IPS-NIHi7 (cell line): ENCODE results near the gene ABCC6.
"Not testable (repeated sequence)": the region's sequence is repeated elsewhere in the genome, so short reads cannot be mapped to it uniquely, and the experiment has no call there.

ENCODE experiments used
- DNase-seq: peaks from one replicate; pipeline ENCODE4 v3.0.0; 2012; ENCODE audit warnings: mixed read lengths; ENCODE audit errors: extremely low spot score

The ABCC6 gene

DNA sequence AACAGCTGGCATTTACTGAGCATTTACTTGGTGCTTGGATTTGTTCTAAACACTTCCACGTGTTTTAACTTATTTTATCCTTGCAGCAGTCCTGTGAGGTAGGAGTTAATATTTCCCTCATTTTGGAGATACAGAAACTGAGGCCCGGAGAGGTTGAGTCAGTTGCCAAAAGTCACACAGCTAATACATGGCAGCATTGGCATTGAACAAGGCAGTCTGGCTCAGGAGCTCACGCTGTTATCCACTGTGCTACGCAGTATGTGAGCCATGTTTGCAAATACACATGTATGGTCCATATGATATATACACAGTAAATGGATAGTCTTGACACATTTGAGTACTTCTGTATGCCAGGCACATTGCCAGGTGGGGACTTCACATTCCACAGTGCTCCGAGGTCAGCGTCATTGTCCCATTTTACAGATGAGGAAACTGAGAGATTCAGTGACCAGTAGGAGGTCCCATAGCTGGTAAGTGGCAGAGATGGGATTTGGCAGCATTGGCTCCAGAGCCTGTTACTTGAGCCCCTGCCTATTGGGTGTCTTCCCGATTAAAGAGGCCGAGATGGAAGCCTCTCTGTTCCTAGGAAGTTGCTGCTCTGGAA lies 110.7 kb downstream of the ABCC6 start:
- no peak for DNase-seq

DNA sequence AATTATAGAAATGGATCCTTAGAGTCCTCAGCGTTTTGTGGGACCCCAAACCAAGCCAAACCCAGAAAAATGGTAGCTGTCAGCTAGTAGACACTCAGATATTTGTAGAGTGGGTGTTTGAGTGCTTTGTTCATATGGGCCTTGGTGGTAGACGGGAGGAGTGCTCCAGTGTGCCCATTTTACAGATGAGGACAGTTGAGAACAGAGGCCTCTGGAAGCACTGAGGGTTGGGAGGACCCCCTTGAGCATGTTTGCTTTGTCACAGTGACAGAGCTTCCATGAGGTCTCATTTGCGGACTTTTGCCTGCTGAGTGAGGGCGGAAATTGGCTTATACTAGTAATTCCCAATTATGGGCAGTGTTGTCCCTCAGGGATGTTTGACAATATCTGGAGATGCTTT lies 111.7 kb downstream of the ABCC6 start:
- DNase-seq = no peak

DNA sequence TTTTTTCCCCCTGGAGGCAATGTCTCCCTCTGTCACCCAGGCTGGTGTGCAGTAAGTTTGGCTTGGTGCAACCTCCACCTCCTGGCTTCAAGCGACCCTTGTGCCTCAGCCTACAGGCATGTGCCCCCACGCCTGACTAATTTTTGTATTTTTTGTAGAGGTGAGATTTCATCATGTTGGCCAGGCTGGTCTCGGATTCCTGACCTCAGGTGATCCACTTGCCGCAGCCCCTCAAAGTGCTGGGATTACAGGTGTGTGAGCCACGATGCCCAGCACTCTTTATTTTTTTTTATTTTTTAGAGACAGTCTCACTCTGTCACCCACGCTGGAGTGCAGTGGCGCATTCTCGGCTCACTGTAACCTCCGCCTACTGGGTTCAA lies 113.2 kb downstream of the ABCC6 start:
- DNase-seq = no peak

DNA sequence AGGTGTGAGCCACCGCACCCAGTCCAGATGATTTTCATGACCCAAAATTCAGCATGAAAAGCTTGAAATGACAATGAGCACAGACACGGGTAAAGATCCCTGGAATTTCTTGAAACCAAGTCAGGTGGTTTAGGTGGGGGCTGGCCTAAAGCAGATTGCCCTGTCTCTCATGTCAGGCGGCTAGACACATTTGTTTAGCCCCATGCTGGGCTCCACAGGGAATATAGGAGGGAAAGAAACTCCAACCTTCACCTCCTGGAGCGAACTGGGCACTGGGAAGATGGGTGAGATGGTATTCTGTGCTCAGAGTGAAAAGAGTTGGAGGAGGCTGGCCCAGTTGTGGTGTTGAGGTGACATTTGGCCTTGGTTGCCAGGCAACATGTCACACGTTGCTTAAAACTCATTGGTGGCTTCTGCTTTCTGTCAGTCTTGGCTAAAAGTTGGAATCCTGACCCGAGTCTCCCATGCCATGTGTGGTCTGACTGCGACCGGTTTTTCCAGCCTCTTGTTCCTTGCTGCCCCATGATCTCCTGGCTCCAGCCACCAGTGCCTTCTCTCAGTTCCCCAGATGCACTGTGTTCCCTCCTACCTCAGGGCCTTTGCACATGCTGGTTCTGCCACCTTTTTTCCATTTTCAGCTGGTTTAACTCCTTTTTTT lies 113.7 kb downstream of the ABCC6 start:
- DNase-seq = no peak

DNA sequence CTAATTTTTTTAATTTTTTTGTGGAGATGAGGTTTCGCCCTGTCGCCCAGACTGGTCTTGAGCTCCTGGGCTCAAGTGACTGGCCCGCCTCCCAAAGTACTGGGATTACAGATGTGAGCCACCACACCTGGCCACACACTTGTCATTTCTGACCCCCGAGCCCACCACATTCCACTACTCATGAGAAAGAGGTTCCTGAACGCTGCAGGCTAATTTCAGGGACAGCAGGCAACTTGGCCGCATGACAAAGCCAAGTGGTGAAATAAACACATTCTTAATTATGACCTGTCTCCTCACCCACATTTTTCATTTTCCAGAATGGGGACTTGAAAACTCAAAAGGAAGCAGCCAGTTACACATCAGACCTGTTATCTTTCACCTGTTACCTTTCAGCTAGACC lies 114.5 kb downstream of the ABCC6 start:
- DNase-seq = no peak

DNA sequence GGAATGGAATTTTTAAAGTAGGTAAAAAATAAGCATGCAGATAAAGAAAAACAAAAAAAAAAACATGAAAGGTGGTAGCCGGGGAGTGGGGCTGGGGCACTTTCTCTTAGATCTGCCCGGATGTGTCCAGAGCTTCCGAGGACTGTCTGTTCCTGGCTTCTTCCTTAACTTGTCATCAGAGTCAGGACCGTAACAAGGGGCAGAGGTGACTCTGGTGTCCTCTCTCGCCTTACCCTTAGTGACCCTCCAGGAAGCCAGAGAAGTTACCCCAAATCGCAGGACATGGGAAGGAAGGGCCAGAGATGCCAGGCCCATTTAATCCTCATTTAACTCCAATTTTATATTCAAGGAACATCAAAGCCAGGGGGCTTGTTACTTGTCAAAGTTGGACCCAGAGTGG lies 115.5 kb downstream of the ABCC6 start:
- DNase-seq = no peak

DNA sequence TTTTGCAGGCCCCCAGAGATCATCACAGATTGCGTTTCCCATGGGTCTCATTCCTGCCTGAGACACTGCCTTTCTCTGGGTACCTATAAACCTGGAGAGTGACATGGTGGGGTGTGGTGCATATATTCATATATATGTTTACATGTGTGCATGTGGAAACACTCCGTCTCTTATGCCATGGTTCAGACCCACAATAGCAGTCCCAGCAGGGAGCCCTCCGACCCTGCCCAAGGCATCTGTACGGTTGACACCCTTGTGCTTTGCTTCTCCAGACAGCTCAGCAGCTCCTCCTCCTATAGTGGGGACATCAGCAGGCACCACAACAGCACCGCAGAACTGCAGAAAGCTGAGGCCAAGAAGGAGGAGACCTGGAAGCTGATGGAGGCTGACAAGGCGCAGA lies 116.8 kb downstream of the ABCC6 start:
- no peak for DNase-seq

DNA sequence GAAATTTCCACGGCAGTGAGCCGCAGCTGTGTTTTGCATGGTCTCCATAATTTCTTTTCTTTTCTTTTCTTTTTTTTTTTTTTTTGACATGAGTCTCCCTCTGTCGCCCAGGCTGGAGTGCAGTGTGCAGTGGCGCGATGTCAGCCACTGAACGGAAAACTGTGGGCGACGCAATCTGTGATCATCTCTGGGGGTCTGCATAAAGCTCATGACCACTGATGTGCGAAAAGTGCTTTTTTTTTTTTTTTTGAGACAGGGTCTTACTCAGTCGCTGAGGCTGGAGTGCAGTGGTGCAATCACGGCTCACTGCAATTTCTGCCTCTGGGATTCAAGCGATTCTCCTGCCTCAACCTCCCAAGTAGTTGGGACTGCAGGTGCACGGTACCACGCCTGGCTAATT lies 117.6 kb downstream of the ABCC6 start:
- no peak for DNase-seq

DNA sequence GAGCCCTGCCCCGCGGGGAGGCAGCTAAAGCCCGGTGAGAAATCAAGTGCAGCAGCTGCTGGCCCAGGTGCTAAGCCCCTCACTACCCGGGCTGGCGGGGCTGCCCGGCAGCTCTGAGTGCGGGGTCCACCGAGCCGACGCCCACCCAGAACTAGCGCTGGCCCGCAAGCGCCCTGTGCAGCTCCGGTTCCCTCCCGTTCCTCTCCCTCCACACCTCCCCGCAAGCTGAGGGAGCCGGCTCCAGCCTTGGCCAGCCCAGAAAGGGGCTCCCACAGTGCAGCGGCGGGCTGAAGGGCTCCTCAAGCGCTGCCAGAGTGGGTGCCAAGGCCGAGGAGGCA lies 118.5 kb downstream of the ABCC6 start:
- not testable (repeated sequence) for DNase-seq

DNA sequence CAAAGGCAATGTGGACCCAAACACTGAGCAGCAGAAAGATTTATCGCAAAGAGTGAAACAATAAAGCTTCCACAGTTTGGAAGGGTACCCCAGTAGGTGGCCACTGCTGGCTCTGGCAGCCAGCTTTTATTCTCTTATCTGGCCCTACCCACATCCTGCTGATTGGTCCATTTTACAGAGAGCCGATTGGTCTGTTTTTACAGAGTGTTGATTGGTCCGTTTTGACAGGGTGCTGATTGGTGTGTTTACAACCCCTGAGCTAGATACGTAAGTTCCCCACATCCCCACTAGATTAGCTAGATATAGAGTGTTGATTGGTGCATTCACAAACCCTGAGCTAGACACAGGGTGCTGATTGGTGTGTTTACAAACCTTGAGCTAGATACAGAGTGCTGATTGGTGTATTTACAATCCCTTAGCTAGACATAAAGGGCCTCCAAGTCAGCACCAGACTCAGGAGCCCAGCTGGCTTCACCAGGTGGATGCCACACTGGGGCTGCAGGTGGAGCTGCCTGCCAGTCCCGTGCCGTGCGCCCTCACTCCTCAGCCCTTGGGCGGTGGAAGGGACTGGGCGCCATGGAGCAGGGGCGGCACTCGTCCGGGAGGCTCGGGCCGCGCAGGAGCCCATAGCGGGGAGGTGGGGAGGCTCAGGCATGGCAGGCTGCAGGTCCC lies 119.0 kb downstream of the ABCC6 start:
- not testable (repeated sequence) for DNase-seq

DNA sequence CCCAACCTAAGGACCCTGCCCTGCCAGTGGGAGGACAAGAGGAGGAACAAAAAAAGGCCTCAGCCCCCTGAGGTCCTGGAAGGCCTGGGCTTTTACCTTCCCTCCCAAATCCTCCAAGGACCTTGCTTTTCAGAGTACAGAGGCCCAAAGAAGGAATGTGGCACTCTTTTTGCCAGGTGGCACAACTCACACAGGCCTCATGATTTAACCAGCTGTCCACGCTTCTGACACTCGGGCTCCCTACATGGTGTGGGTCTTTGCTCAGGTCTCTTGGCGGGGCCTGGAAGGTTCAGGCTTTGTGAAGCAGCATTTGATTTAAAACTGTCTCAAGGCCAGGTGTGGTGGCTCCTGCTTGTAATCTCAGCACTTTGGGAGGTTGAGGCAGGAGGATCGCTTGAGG lies 120.6 kb downstream of the ABCC6 start:
- DNase-seq = no peak

DNA sequence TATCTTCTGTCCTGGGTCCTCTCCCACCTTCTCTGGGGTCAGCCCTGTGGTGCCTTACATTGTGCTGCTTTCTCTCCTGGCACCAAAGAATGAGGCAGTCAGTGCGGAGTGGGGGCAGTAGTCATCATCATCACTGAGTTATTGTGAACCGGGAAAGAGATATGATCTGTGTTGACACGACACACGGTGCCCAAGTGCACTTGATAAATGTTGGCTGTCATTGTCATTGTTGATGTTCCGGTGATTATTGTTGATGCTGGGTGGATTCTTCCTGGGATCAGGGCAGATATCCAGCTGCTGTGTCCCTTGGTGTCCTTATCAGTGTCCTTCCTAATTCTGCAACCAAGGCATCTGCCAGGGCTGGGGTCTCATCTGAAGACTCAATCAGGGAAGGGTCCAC lies 121.7 kb downstream of the ABCC6 start:
- no peak for DNase-seq

DNA sequence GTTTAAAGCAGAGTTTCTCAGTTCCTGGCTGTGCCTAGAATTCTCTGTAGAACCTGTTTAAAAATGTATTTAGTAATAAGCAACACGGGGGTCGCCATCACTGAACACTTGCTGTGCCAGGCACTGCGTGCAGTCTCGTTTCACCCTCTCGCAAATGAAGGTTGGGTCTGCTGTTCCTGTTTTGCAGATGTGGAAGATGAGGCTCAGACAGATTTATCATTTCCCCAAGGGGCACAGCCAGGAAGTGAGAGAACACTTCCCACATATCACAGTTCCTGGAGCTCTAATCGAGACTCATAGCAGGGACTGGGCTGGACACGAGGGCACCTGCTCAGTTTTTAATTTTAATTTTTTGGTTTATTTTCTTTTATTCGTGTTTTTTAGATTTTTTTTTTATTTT lies 122.7 kb downstream of the ABCC6 start:
- DNase-seq = no peak

DNA sequence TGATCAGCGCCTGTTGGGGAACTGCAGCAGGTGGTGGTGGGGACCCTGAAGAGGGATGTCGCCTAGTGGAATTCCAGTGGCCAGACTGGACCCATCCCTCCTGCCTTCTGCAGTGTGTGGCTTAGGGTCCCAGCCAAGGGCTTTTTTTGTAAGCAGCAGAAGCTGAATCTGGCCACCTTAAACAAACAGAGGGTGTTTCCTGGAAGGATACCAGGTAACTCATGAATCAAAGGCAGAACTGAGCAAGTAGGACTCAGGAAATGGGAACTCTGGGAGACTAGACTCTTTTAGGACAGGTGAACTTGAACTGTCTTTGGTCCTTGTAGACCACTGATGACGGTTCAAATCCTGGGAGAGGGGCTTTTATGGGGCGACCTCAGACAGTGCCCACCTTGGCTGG lies 124.0 kb downstream of the ABCC6 start:
- DNase-seq = no peak
